ENCODE measurements around the gene TBX4.
"Not testable (repeated sequence)": the region's sequence is repeated elsewhere in the genome, so short reads cannot be mapped to it uniquely, and the experiment has no call there.

The TBX4 gene

GRCh38 chr17:61486135-61487120, 34.2 kb downstream of the TBX4 start:
- FAIRE-seq, result no peak

GRCh38 chr17:61487161-61487988, 35.2 kb downstream of the TBX4 start:
- no peak for FAIRE-seq

GRCh38 chr17:61487989-61488595, 35.9 kb downstream of the TBX4 start:
- FAIRE-seq, result no peak

- FAIRE-seq, result no peak
Observed at GRCh38 chr17:61488878-61489718, 36.9 kb downstream of the TBX4 start.

- no peak for FAIRE-seq
Observed at GRCh38 chr17:61489719-61490490, 37.7 kb downstream of the TBX4 start.

GRCh38 chr17:61490540-61490975, 38.3 kb downstream of the TBX4 start:
- FAIRE-seq, result no peak

GRCh38 chr17:61491981-61492380, 39.8 kb downstream of the TBX4 start:
- no peak for FAIRE-seq

GRCh38 chr17:61492759-61493526, 40.7 kb downstream of the TBX4 start:
- FAIRE-seq, result no peak

- FAIRE-seq, result not testable (repeated sequence)
Observed at GRCh38 chr17:61493830-61494324, 41.7 kb downstream of the TBX4 start.

GRCh38 chr17:61494325-61495160, 42.3 kb downstream of the TBX4 start:
- FAIRE-seq, result no peak

GRCh38 chr17:61495161-61495857, 43.1 kb downstream of the TBX4 start:
- no peak for FAIRE-seq

GRCh38 chr17:61496174-61496956, 44.1 kb downstream of the TBX4 start:
- no peak for FAIRE-seq

GRCh38 chr17:61496957-61497653, 44.9 kb downstream of the TBX4 start:
- FAIRE-seq, result no peak

GRCh38 chr17:61498042-61498994, 46.1 kb downstream of the TBX4 start:
- no peak for FAIRE-seq

GRCh38 chr17:61499632-61500031, 47.4 kb downstream of the TBX4 start:
- FAIRE-seq, result no peak

- no peak for FAIRE-seq
Observed at GRCh38 chr17:61500287-61500686, 48.1 kb downstream of the TBX4 start.

All from endometrium (tissue), 2 donors.